SK-MEL-5 (cell line): ENCODE measurements around the gene C16orf90. TPM values are rescaled to one million over a fixed set of nuclear protein-coding genes. Genes with fewer than 3 reads are reported as not detected.
"Not testable (repeated sequence)": the region's sequence is repeated elsewhere in the genome, so short reads cannot be mapped to it uniquely, and the experiment has no call there.

Experiments used
- DNase-seq: peaks from one replicate; pipeline ENCODE4 v3.0.0-alpha.2; 2016; ENCODE audit warnings: low read depth, low spot score
- in situ Hi-C: cut with HindIII; loops from 2 replicates; pipeline ENCODE4 v1.10.0; 2016; ENCODE audit warnings: low sequenced_read_pairs, high pct_unique_total_duplicates, low pct_unique_long_range_greater_than_20kb
- total RNA-seq: library from RNA; depleted of rRNA; stranded (reverse); fragments of >200 nt; shearing (Covaris generic); gene quantifications from 2 replicates; pipeline ENCODE4 v1.2.3, GENCODE V29; 2014

Gene C16orf90
- total RNA-seq, 1 experiment from 2014 or later = not detected

DNA sequence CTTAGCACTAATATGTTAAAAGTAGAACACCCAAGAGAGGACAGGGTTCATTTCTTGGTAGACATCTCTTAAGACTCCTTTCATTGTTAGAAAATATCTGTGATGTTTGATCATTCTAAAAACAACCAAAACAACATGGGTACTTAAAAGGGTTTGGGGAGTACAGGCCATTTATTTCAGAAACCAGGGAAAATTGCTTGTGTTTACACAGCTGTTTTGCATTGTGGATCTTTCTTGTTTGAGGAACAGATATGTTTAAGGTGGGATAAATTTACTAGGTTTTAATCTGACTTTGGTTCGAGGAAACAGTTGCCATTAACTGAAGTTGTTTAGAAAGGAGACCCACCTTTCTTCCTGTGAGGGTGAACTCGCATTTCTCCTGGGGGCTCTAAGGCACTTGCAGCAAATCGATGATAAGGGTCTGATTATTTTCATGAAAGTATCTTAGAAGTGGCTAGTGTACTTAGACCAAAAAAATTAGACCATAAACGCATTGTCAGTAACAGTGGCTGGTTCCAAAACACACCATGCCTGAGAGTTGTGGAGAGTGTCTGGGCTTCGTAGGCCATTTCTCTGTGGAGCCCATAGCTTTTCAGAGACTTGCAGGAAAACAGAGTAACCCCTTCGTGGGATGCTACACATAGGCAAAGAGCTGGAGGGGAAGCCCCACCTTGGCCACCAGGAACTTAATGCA lies 23.1 kb upstream of the C16orf90 start:
- in situ Hi-C loops = no loop called here
- DNase-seq = no peak

GRCh38 chr16:3515897-3516296 lies 20.6 kb upstream of the C16orf90 start:
- DNase-seq = no peak
- in situ Hi-C loops = no loop called here

- no peak for DNase-seq
- in situ Hi-C loops = no loop called here
These were observed 19.3 kb upstream of the C16orf90 start for GRCh38 chr16:3514621-3515020.

DNA sequence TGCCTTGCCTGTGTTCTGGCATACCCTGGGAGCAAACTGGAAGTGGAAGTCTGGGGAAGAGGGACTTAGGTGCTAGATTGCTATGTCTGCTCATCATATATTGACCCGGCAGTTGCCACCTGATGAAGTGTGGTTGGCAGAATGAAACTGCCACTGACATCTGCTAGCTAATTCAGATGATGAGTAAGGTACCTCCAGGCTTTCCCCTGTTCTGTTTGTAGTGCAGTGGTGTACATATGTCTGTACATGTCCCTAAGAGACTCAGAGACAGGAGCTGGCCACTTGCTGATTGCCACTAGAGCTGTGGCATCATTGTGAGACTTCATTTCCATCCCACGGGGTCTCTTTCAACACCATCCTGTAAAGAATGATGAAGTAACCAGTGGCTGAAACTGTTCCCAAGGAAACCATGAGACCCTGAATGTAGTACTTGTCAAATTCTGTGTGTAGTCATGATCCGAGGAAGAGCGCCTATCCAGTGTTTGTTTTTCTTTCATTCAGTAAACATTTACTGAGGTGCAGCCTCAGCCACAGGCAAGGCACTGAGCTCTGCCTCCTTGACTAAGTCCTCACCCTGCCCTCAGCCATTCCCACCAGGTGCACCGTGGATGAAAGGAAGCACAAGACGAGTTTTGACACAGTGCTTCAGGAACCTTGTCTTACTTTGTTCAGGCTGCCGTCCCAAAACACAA lies 18.7 kb upstream of the C16orf90 start:
- in situ Hi-C loops = no loop called here
- no peak for DNase-seq

DNA sequence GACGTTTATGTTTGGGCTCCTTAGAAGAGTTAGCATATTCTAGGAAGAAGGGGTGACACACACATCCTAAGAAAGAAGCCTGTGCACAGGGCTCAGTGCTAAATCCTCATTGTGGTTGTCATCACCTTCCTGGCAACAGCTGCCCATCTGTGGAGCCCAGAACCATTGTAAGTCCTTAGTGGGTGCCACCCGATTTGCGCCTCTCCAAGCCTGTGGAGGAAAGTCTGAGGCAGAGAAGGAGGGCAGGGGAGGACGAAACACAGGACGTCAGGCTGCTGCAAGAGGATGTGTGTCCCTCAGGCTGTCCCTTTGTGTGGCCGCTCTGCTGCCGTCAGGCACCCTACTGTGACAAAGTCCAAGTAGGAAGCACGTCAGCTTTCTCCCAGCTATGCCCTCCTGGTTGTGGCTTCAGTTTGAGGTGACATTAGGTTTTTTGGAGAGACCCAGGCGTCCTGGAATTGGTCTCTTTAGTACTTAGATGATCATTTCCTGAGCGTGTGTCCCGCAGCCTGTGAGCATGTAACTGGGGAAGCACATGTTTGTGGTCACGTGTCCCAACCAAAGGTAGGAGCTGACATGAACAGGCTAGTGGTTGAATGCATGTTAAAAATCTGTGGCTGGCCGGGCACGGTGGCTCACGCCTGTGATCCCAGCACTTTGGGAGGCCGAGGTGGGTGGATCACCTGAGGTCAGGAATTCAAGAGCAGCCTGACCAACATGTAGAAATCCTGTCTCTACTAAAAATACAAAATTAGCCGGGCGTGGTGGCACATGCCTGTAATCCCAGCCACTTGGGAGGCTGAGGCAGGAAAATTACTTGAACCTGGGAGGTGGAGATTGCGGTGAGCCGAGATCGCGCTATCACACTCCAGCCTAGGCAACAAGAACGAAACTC lies 16.2 kb upstream of the C16orf90 start:
- in situ Hi-C loops = no loop called here
- no peak for DNase-seq

- no peak for DNase-seq
- in situ Hi-C loops = no loop called here
These were observed 15.1 kb upstream of the C16orf90 start for GRCh38 chr16:3510416-3510815.

- no peak for DNase-seq
- in situ Hi-C loops = no loop called here
These were observed 14.2 kb upstream of the C16orf90 start for GRCh38 chr16:3509470-3509928.

- no peak for DNase-seq
- in situ Hi-C loops = no loop called here
These were observed 13.4 kb upstream of the C16orf90 start for GRCh38 chr16:3508736-3509135.

- in situ Hi-C loops = no loop called here
- DNase-seq = no peak
These were observed 8.2 kb upstream of the C16orf90 start for GRCh38 chr16:3503523-3503922.

GRCh38 chr16:3501783-3502400 lies 6.6 kb upstream of the C16orf90 start:
- no peak for DNase-seq
- in situ Hi-C loops = no loop called here

- in situ Hi-C loops, DNase-seq: not testable (repeated sequence)
These were observed 6.1 kb upstream of the C16orf90 start for GRCh38 chr16:3501412-3501761.

DNA sequence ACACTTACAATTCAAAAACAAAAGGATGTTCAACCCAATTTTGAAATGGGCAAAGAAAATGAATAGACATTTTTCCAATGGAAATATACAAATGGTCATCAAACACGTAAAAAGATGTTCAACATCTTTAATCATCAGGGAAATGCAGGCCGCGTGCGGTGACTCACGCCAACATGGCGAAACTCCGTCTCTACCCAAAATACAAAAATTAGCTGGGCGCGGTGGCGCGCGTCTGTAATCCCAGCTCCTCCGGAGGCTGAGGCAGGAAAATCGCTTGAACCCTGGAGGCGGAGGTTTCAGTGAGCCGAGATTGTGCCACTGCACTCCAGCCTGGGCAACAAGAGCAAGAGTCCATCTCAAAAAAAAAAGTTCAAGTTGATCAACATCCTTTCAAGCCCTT lies 3.7 kb upstream of the C16orf90 start:
- no peak for DNase-seq
- in situ Hi-C loops = no loop called here

GRCh38 chr16:3497771-3498170 lies 2.5 kb upstream of the C16orf90 start:
- DNase-seq = no peak
- in situ Hi-C loops = no loop called here

DNA sequence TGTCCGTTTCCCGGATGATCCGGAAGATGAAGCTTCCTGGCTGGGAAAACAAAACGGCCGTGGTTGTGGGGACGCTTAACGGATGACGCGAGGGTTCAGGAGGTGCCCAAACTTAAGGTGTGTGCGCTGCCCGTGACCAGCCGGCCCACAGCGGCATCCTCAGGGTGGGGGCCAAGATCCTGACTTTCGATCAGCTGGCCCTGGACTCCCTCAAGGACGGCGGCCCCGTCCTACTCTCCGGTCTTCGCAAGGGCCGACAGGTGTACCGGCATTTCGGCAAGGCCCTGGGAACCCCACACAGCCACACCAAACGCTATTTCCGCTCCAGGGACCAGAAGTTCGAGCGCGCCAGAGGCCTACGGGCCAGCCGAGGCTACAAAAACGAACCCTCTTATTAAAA lies 1.1 kb upstream of the C16orf90 start:
- DNase-seq = no peak
- in situ Hi-C loops = no loop called here

- no peak for DNase-seq
- in situ Hi-C loops = no loop called here
These were observed 809 bp downstream of the C16orf90 start for GRCh38 chr16:3494386-3494973.

GRCh38 chr16:3492356-3492755 lies 2.9 kb downstream of the C16orf90 start:
- no peak for DNase-seq

GRCh38 chr16:3490911-3491629 lies 4.2 kb downstream of the C16orf90 start:
- in situ Hi-C loops = no loop called here
- no peak for DNase-seq

More at GRCh38 chr16:3492356-3492755, 2.9 kb downstream of the C16orf90 start:
- in situ Hi-C loops = no loop called here
